ENCODE data around the gene IZUMO4.
"Not testable (repeated sequence)": the region's sequence is repeated elsewhere in the genome, so short reads cannot be mapped to it uniquely, and the experiment has no call there.

IZUMO4 gene

GRCh38 chr19:2080336-2080988 is 16.3 kb upstream of the IZUMO4 start:
- no peak for DNase-seq

- peak in 1 of 58 donors; percentile 8 for DNase-seq
Measured at GRCh38 chr19:2081873-2082810, 14.6 kb upstream of the IZUMO4 start.

- no peak for DNase-seq
Measured at GRCh38 chr19:2083174-2083854, 13.4 kb upstream of the IZUMO4 start.

- no peak for DNase-seq
Measured at GRCh38 chr19:2084993-2085720, 11.6 kb upstream of the IZUMO4 start.

GRCh38 chr19:2086695-2087620 is 9.8 kb upstream of the IZUMO4 start:
- not testable (repeated sequence) for DNase-seq

GRCh38 chr19:2087621-2088100 is 9.1 kb upstream of the IZUMO4 start:
- no peak for DNase-seq

- DNase-seq = no peak
Measured at GRCh38 chr19:2089001-2089711, 7.6 kb upstream of the IZUMO4 start.

GRCh38 chr19:2089727-2090053 is 7.0 kb upstream of the IZUMO4 start:
- DNase-seq = no peak

GRCh38 chr19:2091926-2092525 is 4.7 kb upstream of the IZUMO4 start:
- not testable (repeated sequence) for DNase-seq

- DNase-seq = peak in 29 of 58 donors; percentile 50 to 99 (median 96)
Measured at GRCh38 chr19:2096034-2096479, 658 bp upstream of the IZUMO4 start, which contains the start of gene MOB3A. MOB3A (minus strand) TSS chr19:2096326; CDS start chr19:2078560, 17,766 bp downstream.

GRCh38 chr19:2097203-2097885 is 629 bp downstream of the IZUMO4 start:
- DNase-seq = peak in 1 of 58 donors; percentile 45

- no peak for DNase-seq
Measured at GRCh38 chr19:2097886-2098327, 1.2 kb downstream of the IZUMO4 start.

GRCh38 chr19:2099054-2099501 is 2.4 kb downstream of the IZUMO4 start:
- no peak for DNase-seq

- no peak for DNase-seq
Measured at GRCh38 chr19:2099937-2100718, 3.4 kb downstream of the IZUMO4 start.

- DNase-seq = no peak
Measured at GRCh38 chr19:2100719-2101061, 4.0 kb downstream of the IZUMO4 start.

- DNase-seq = peak in 30 of 58 donors; percentile 10 to 78 (median 48)
Measured at GRCh38 chr19:2101417-2102335, 5.0 kb downstream of the IZUMO4 start.

All from anterior cingulate cortex (tissue), 58 donors.